Measurements from ENCODE around the gene DMAP1.

DMAP1 gene

GRCh38 chr1:44229435-44230167 is 16.3 kb downstream of the DMAP1 start:
- DNase-seq: no peak

- no peak for DNase-seq
Observed at GRCh38 chr1:44230796-44231195, 17.5 kb downstream of the DMAP1 start.

GRCh38 chr1:44233593-44233992 is 20.3 kb downstream of the DMAP1 start:
- no peak for DNase-seq

GRCh38 chr1:44235808-44236207 is 22.5 kb downstream of the DMAP1 start:
- no peak for DNase-seq

GRCh38 chr1:44236490-44237272 is 23.4 kb downstream of the DMAP1 start:
- no peak for DNase-seq

- peak; percentile 60 for DNase-seq
Observed at GRCh38 chr1:44237721-44238457, 24.6 kb downstream of the DMAP1 start.

- DNase-seq: no peak
Observed at GRCh38 chr1:44238660-44239059, 25.4 kb downstream of the DMAP1 start.

- DNase-seq: no peak
Observed at GRCh38 chr1:44239331-44239960, 26.2 kb downstream of the DMAP1 start.

- DNase-seq: no peak
Observed at GRCh38 chr1:44239961-44240371, 26.7 kb downstream of the DMAP1 start.

- DNase-seq: no peak
Observed at GRCh38 chr1:44240802-44241671, 27.8 kb downstream of the DMAP1 start.

- no peak for DNase-seq
Observed at GRCh38 chr1:44242746-44243145, 29.5 kb downstream of the DMAP1 start.

GRCh38 chr1:44243782-44244495 is 30.7 kb downstream of the DMAP1 start:
- no peak for DNase-seq

- no peak for DNase-seq
Observed at GRCh38 chr1:44244986-44245385, 31.7 kb downstream of the DMAP1 start.

- DNase-seq: no peak
Observed at GRCh38 chr1:44246806-44247205, 33.5 kb downstream of the DMAP1 start.

GRCh38 chr1:44249543-44249942 is 36.3 kb downstream of the DMAP1 start:
- no peak for DNase-seq

GRCh38 chr1:44250068-44250781 is 37.0 kb downstream of the DMAP1 start:
- no peak for DNase-seq

- DNase-seq: no peak
Observed at GRCh38 chr1:44251486-44251885, 38.2 kb downstream of the DMAP1 start.

- DNase-seq: no peak
Observed at GRCh38 chr1:44251989-44252671, 38.9 kb downstream of the DMAP1 start.

GRCh38 chr1:44254392-44254910 is 41.2 kb downstream of the DMAP1 start:
- DNase-seq: peak; percentile 20
